Measurements from ENCODE around the gene CATSPER1.

Gene CATSPER1

GRCh38 chr11:66055021-66055420 is 28.7 kb upstream of the CATSPER1 start:
- H3K27ac ChIP-seq (replicated peaks): no peak overlapping the region
- H3K4me3 ChIP-seq (replicated peaks; ENCODE audit: insufficient read depth, low read length): no peak overlapping the region
- TF ChIP-seq GABPA (IDR thresholded peaks at IDR 0.05; ENCODE audit: low read depth): no peak
- TF ChIP-seq CTCF (IDR thresholded peaks at IDR 0.05; ENCODE audit: insufficient read depth, low read length): no peak
- no peak for TF ChIP-seq SPI1 (IDR thresholded peaks at IDR 0.05; ENCODE audit: borderline replicate concordance, low read depth)
- no peak for TF ChIP-seq POLR2AphosphoS5 (IDR thresholded peaks at IDR 0.05; ENCODE audit: low read depth)
- TF ChIP-seq, protein P1, sequence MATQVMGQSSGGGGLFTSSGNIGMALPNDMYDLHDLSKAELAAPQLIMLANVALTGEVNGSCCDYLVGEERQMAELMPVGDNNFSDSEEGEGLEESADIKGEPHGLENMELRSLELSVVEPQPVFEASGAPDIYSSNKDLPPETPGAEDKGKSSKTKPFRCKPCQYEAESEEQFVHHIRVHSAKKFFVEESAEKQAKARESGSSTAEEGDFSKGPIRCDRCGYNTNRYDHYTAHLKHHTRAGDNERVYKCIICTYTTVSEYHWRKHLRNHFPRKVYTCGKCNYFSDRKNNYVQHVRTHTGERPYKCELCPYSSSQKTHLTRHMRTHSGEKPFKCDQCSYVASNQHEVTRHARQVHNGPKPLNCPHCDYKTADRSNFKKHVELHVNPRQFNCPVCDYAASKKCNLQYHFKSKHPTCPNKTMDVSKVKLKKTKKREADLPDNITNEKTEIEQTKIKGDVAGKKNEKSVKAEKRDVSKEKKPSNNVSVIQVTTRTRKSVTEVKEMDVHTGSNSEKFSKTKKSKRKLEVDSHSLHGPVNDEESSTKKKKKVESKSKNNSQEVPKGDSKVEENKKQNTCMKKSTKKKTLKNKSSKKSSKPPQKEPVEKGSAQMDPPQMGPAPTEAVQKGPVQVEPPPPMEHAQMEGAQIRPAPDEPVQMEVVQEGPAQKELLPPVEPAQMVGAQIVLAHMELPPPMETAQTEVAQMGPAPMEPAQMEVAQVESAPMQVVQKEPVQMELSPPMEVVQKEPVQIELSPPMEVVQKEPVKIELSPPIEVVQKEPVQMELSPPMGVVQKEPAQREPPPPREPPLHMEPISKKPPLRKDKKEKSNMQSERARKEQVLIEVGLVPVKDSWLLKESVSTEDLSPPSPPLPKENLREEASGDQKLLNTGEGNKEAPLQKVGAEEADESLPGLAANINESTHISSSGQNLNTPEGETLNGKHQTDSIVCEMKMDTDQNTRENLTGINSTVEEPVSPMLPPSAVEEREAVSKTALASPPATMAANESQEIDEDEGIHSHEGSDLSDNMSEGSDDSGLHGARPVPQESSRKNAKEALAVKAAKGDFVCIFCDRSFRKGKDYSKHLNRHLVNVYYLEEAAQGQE (IDR thresholded peaks at IDR 0.05; ENCODE audit: insufficient replicate concordance, low read depth): no peak
- no peak for DNase-seq (ENCODE audit: low read depth in 1 of 2, low spot score in 1 of 2)
- H3K27me3 ChIP-seq (ENCODE audit: insufficient read depth, poor library complexity, severe bottlenecking): no peaks in the 10 kb centered on the region

- Histone ChIP-seq H3K4me3 (replicated peaks; ENCODE audit: insufficient read depth, low read length) (peak overlapping the region; percentile 100), H3K27ac (replicated peaks) (peak overlapping the region; percentile 79), H3K27me3 (ENCODE audit: insufficient read depth, poor library complexity, severe bottlenecking) (no peaks in the 10 kb centered on the region)
- TF ChIP-seq GABPA (IDR thresholded peaks at IDR 0.05; ENCODE audit: low read depth): no peak
- TF ChIP-seq, protein P1 (IDR thresholded peaks at IDR 0.05; ENCODE audit: insufficient replicate concordance, low read depth): no peak
- TF ChIP-seq SPI1 (IDR thresholded peaks at IDR 0.05; ENCODE audit: borderline replicate concordance, low read depth): no peak
- TF ChIP-seq CTCF (IDR thresholded peaks at IDR 0.05; ENCODE audit: insufficient read depth, low read length): no peak
- TF ChIP-seq POLR2AphosphoS5 (IDR thresholded peaks at IDR 0.05; ENCODE audit: low read depth): no peak
- DNase-seq (ENCODE audit: low read depth in 1 of 2, low spot score in 1 of 2): no peak
Measured at GRCh38 chr11:66052664-66052982, 26.3 kb upstream of the CATSPER1 start.

- DNase-seq (ENCODE audit: low read depth in 1 of 2, low spot score in 1 of 2): peak; percentile 97 to 99
- Histone ChIP-seq H3K4me3 (replicated peaks; ENCODE audit: insufficient read depth, low read length) (peak within 1 kb of the TSS; percentile 100), H3K27ac (replicated peaks) (peak within 1 kb of the TSS; percentile 79), H3K27me3 (ENCODE audit: insufficient read depth, poor library complexity, severe bottlenecking) (no peaks in the 10 kb centered on the region)
- peak; percentile 93 for TF ChIP-seq GABPA (IDR thresholded peaks at IDR 0.05; ENCODE audit: low read depth)
- TF ChIP-seq SPI1 (IDR thresholded peaks at IDR 0.05; ENCODE audit: borderline replicate concordance, low read depth): peak; percentile 1; the same call in 1 of the 2 replicates
- TF ChIP-seq CTCF (IDR thresholded peaks at IDR 0.05; ENCODE audit: insufficient read depth, low read length): no peak
- TF ChIP-seq, protein P1 (IDR thresholded peaks at IDR 0.05; ENCODE audit: insufficient replicate concordance, low read depth): peak; percentile 64
- peak; percentile 73; the same call in 1 of the 2 replicates for TF ChIP-seq POLR2AphosphoS5 (IDR thresholded peaks at IDR 0.05; ENCODE audit: low read depth)
Measured at GRCh38 chr11:66051766-66052663, 25.7 kb upstream of the CATSPER1 start, which contains the start of gene SF3B2. TSS of gene SF3B2 (plus strand) at chr11:66052364. CDS start at chr11:66052385, 21 bp downstream.
